ENCODE data around the gene DHCR7. TPM values are rescaled to one million over a fixed set of nuclear protein-coding genes. Genes with fewer than 3 reads are reported as not detected.

DHCR7 gene
- total and polyA plus RNA-seq, 4 experiments from 2014 or later = 15.3 to 18.0 (median 16.9) TPM

DNA sequence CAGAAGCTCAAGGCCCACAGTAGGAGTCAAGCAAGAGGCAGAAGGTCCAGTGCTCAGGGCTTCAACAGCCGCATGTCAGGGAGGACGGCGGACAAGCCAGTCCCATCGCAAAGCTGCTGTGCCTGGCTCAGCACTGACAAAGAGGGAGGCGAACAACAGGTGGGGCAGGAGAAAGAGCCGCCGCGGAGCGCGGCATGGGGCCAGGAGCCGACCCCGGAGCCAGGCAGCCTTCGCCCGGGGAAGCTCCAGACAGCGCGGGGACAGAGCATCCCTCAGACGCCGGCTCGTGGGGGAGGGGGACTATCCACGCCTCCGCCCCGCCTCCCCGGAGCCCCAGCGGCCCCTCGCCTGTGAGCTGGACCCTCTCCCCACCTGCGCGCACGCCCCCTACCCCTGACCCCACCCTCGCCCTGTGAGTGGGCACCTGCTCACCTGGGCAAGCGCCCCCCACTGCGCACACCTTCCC, 369 bp downstream of the DHCR7 start:
- ChIA-PET CTCF (ENCODE audit: partially characterized antibody) (no interaction called here), POLR2A (ENCODE audit: partially characterized antibody) (interaction anchor here (1.5 kb wide), 2 partner anchors 10 to 775 kb away, joined by 3 to 6 read pairs; no protein-coding TSS in a partner anchor)
- Mint-ChIP-seq H3K4me3 (peak overlapping the region; percentile 86 to 94 (median 92)), H3K9me3 (peaks cover 0 to 4% (median 2%) of the 10 kb centered on the region in 8 donors), H3K27ac (peak overlapping the region; percentile 66 to 96 (median 91)), H3K4me1 (peaks cover 32 to 54% (median 39%) of the 10 kb centered on the region in 4 donors), H3K27me3 (no peaks in the 10 kb centered on the region), H3K36me3 (peaks cover 21 to 37% of the 10 kb centered on the region in 2 donors)
- H3K4me3 ChIP-seq (ENCODE audit: low read length in 2 of 2) = peak overlapping the region; percentile 66 to 87
- intact Hi-C loops (cut with micrococcal nuclease) = no loop called here
- peak overlapping the region; percentile 87 for H3K27ac ChIP-seq (ENCODE audit: low read depth, low read length)
- DNase-seq = peak in 1 of 5 donors; percentile 9
- no peaks in the 10 kb centered on the region for H3K36me3 ChIP-seq (ENCODE audit: insufficient read depth, low read length)
- no peaks in the 10 kb centered on the region for H3K27me3 ChIP-seq (ENCODE audit: insufficient read depth, low read length)
- no peaks in the 10 kb centered on the region for H3K9me3 ChIP-seq (ENCODE audit: control insufficient read depth in 1 of 2, low read length in 2 of 2)
- H3K4me1 ChIP-seq (ENCODE audit: insufficient read depth, low read length) = peaks cover 39% of the 10 kb centered on the region

GRCh38 chr11:71446942-71447688, 1.1 kb downstream of the DHCR7 start:
- no peaks in the 10 kb centered on the region for H3K36me3 ChIP-seq (ENCODE audit: insufficient read depth, low read length)
- H3K27me3 ChIP-seq (ENCODE audit: insufficient read depth, low read length) = no peaks in the 10 kb centered on the region
- Mint-ChIP-seq H3K4me3 (peak overlapping the region; percentile 86 to 94 (median 92)), H3K36me3 (peaks cover 23 to 39% of the 10 kb centered on the region in 2 donors), H3K9me3 (peaks cover 0 to 4% (median 2%) of the 10 kb centered on the region in 8 donors), H3K27ac (peak overlapping the region in 6 of 7 donors; percentile 74 to 92 (median 90)), H3K4me1 (peaks cover 28 to 49% (median 36%) of the 10 kb centered on the region in 4 donors), H3K27me3 (no peaks in the 10 kb centered on the region)
- no peak for DNase-seq
- H3K27ac ChIP-seq (ENCODE audit: low read depth, low read length) = no peak overlapping the region
- H3K9me3 ChIP-seq (ENCODE audit: control insufficient read depth in 1 of 2, low read length in 2 of 2) = no peaks in the 10 kb centered on the region
- H3K4me1 ChIP-seq (ENCODE audit: insufficient read depth, low read length) = peaks cover 38% of the 10 kb centered on the region
- POLR2A ChIA-PET (ENCODE audit: partially characterized antibody) = interaction anchor here (1.5 kb wide), 2 partner anchors 9 to 776 kb away, joined by 3 to 6 read pairs; no protein-coding TSS in a partner anchor
- intact Hi-C loops (cut with micrococcal nuclease) = no loop called here
- peak overlapping the region; percentile 66 to 87 for H3K4me3 ChIP-seq (ENCODE audit: low read length in 2 of 2)
- CTCF ChIA-PET (ENCODE audit: partially characterized antibody) = interaction anchor here (1.2 kb wide), 1 partner anchor 8 kb away, joined by 3 read pairs; no protein-coding TSS in a partner anchor

- no peak for DNase-seq
- Mint-ChIP-seq H3K27ac (peak overlapping the region in 2 of 7 donors; percentile 30 to 82), H3K36me3 (peaks cover 24 to 42% of the 10 kb centered on the region in 2 donors), H3K27me3 (no peaks in the 10 kb centered on the region), H3K9me3 (peaks cover 0 to 4% (median 2%) of the 10 kb centered on the region in 8 donors), H3K4me3 (peak overlapping the region in 3 of 8 donors; percentile 56 to 92 (median 70)), H3K4me1 (peaks cover 21 to 39% (median 27%) of the 10 kb centered on the region in 4 donors)
- intact Hi-C loops (cut with micrococcal nuclease) = no loop called here
- H3K4me1 ChIP-seq (ENCODE audit: insufficient read depth, low read length) = peaks cover 28% of the 10 kb centered on the region
- no peaks in the 10 kb centered on the region for H3K27me3 ChIP-seq (ENCODE audit: insufficient read depth, low read length)
- ChIA-PET CTCF (ENCODE audit: partially characterized antibody) (interaction anchor here (1.2 kb wide), 1 partner anchor 9 kb away, joined by 3 read pairs; no protein-coding TSS in a partner anchor), POLR2A (ENCODE audit: partially characterized antibody) (interaction anchor here (1.1 kb wide), 1 partner anchor 8 kb away, joined by 3 read pairs; no protein-coding TSS in a partner anchor)
- peaks cover 6% of the 10 kb centered on the region for H3K36me3 ChIP-seq (ENCODE audit: insufficient read depth, low read length)
- H3K9me3 ChIP-seq (ENCODE audit: control insufficient read depth in 1 of 2, low read length in 2 of 2) = no peaks in the 10 kb centered on the region
- H3K27ac ChIP-seq (ENCODE audit: low read depth, low read length) = no peak overlapping the region
- H3K4me3 ChIP-seq (ENCODE audit: low read length in 2 of 2) = no peak overlapping the region
These were observed 2.0 kb downstream of the DHCR7 start for GRCh38 chr11:71446150-71446549.

GRCh38 chr11:71444811-71445210, 3.4 kb downstream of the DHCR7 start:
- peaks cover 14 to 26% (median 17%) of the 10 kb centered on the region in 4 donors for H3K4me1 Mint-ChIP-seq
- no peak for DNase-seq
- Histone ChIP-seq H3K27ac (ENCODE audit: low read depth, low read length) (no peak overlapping the region), H3K9me3 (ENCODE audit: control insufficient read depth in 1 of 2, low read length in 2 of 2) (no peaks in the 10 kb centered on the region), H3K36me3 (ENCODE audit: insufficient read depth, low read length) (peaks cover 6% of the 10 kb centered on the region), H3K4me1 (ENCODE audit: insufficient read depth, low read length) (peaks cover 15% of the 10 kb centered on the region), H3K27me3 (ENCODE audit: insufficient read depth, low read length) (no peaks in the 10 kb centered on the region), H3K4me3 (ENCODE audit: low read length in 2 of 2) (no peak overlapping the region)
- H3K9me3 Mint-ChIP-seq = peaks cover 0 to 4% (median 2%) of the 10 kb centered on the region in 8 donors
- ChIA-PET CTCF (ENCODE audit: partially characterized antibody) (no interaction called here), POLR2A (ENCODE audit: partially characterized antibody) (interaction anchor here (1.1 kb wide), 2 partner anchors 8 to 10 kb away, joined by 3 to 4 read pairs; partner anchors contain the start of gene NADSYN1)
- peaks cover 28 to 49% of the 10 kb centered on the region in 2 donors for H3K36me3 Mint-ChIP-seq
- intact Hi-C loops (cut with micrococcal nuclease) = no loop called here
- peak overlapping the region in 1 of 8 donors; percentile 42 for H3K4me3 Mint-ChIP-seq
- H3K27ac Mint-ChIP-seq = no peak overlapping the region
- no peaks in the 10 kb centered on the region for H3K27me3 Mint-ChIP-seq

- Mint-ChIP-seq H3K9me3 (peaks cover 0 to 4% (median 2%) of the 10 kb centered on the region in 8 donors), H3K36me3 (peaks cover 28 to 54% of the 10 kb centered on the region in 2 donors)
These were observed 4.3 kb downstream of the DHCR7 start for GRCh38 chr11:71443736-71444445.

DNA sequence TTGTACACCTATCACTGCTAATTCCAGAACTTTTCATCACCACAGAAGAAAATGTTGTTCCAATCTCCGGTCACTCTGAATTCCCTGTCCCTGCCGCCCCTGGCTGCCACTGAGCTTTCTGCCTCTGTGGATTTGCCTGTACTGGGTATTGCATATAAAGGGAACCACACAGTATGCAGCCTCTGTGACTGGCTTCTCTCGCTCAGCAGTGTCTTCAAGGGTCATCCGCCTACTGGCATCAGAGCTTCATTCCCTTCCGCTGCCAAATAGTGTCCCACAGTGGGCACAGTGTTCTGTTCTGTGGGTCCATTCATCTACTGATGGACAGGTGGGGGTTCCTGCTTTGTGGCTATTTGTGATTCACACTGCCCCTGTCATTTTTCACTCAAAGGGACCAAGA, 5.3 kb downstream of the DHCR7 start:
- POLR2A ChIA-PET (ENCODE audit: partially characterized antibody) = no interaction called here
- Mint-ChIP-seq H3K4me3 (no peak overlapping the region), H3K9me3 (peaks cover 0 to 4% (median 2%) of the 10 kb centered on the region in 8 donors), H3K27ac (no peak overlapping the region), H3K36me3 (peaks cover 28 to 57% of the 10 kb centered on the region in 2 donors), H3K4me1 (peaks cover 6 to 12% (median 9%) of the 10 kb centered on the region in 4 donors), H3K27me3 (no peaks in the 10 kb centered on the region)
- H3K36me3 ChIP-seq (ENCODE audit: insufficient read depth, low read length) = peaks cover 6% of the 10 kb centered on the region
- H3K27me3 ChIP-seq (ENCODE audit: insufficient read depth, low read length) = no peaks in the 10 kb centered on the region
- no peak for DNase-seq
- CTCF ChIA-PET (ENCODE audit: partially characterized antibody) = no interaction called here
- peaks cover 8% of the 10 kb centered on the region for H3K4me1 ChIP-seq (ENCODE audit: insufficient read depth, low read length)
- no peak overlapping the region for H3K4me3 ChIP-seq (ENCODE audit: low read length in 2 of 2)
- intact Hi-C loops (cut with micrococcal nuclease) = no loop called here
- H3K27ac ChIP-seq (ENCODE audit: low read depth, low read length) = no peak overlapping the region
- no peaks in the 10 kb centered on the region for H3K9me3 ChIP-seq (ENCODE audit: control insufficient read depth in 1 of 2, low read length in 2 of 2)

More at GRCh38 chr11:71443736-71444445, 4.3 kb downstream of the DHCR7 start:
- H3K4me1 ChIP-seq (ENCODE audit: insufficient read depth, low read length) = peaks cover 8% of the 10 kb centered on the region
- Mint-ChIP-seq H3K27ac (no peak overlapping the region), H3K4me1 (peaks cover 6 to 17% (median 9%) of the 10 kb centered on the region in 4 donors), H3K27me3 (no peaks in the 10 kb centered on the region), H3K4me3 (no peak overlapping the region)
- no peak overlapping the region for H3K27ac ChIP-seq (ENCODE audit: low read depth, low read length)
- ChIA-PET POLR2A (ENCODE audit: partially characterized antibody) (interaction anchor here (1.1 kb wide), 1 partner anchor 9 kb away, joined by 4 read pairs; the partner anchor contains the start of gene NADSYN1), CTCF (ENCODE audit: partially characterized antibody) (no interaction called here)
- no peaks in the 10 kb centered on the region for H3K9me3 ChIP-seq (ENCODE audit: control insufficient read depth in 1 of 2, low read length in 2 of 2)
- no peak overlapping the region for H3K4me3 ChIP-seq (ENCODE audit: low read length in 2 of 2)
- no peak for DNase-seq
- intact Hi-C loops (cut with micrococcal nuclease) = no loop called here
- peaks cover 6% of the 10 kb centered on the region for H3K36me3 ChIP-seq (ENCODE audit: insufficient read depth, low read length)
- no peaks in the 10 kb centered on the region for H3K27me3 ChIP-seq (ENCODE audit: insufficient read depth, low read length)
